NCI-H446 treated with DMSO at 0.1 percent for 48 hours (cell line): ENCODE data around the gene CHRM5.
"Not testable (repeated sequence)": the region's sequence is repeated elsewhere in the genome, so short reads cannot be mapped to it uniquely, and the experiment has no call there.

Source experiments
- DNase-seq: peaks from one replicate; lab custom pipeline; 2025; lab: John Stamatoyannopoulos, UW

Gene CHRM5

DNA sequence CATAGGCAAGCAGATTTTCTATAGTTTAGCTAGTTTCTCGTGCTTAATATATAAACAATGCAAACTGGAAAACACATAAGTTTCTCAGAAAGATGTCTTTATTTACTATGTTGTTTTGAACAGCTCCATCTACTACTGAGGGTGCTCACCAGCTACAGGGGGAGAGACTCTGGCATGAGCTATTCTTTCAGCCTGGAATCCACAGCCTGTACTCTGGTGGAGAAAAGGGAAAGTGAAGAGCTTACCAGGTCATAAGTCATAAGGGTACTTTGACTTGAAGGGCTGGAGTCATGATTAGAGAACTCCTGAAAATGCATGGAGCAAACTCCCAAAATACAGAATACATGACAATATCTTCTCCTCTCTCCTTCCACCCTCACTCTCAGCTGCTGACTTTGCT is 75.1 kb downstream of the CHRM5 start:
- no peak for DNase-seq

DNA sequence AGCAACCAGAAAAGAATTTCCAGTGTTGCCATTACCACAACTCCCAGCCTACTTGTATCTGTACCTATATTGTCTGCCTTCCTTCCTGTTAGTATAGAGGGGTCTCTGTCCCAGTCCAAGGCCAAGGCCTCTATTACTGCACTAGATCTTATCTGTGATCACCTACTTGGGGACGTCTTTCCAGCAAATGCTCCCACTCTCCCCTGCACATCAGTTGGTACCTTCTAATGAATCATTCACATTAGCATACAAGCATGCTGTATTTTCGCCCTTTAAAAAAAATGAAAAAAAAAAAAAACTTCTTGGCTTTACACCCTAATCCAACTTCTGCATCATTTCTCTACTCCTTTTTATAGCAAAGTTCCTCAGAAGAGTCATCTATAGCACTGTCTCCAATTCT is 75.5 kb downstream of the CHRM5 start:
- no peak for DNase-seq

DNA sequence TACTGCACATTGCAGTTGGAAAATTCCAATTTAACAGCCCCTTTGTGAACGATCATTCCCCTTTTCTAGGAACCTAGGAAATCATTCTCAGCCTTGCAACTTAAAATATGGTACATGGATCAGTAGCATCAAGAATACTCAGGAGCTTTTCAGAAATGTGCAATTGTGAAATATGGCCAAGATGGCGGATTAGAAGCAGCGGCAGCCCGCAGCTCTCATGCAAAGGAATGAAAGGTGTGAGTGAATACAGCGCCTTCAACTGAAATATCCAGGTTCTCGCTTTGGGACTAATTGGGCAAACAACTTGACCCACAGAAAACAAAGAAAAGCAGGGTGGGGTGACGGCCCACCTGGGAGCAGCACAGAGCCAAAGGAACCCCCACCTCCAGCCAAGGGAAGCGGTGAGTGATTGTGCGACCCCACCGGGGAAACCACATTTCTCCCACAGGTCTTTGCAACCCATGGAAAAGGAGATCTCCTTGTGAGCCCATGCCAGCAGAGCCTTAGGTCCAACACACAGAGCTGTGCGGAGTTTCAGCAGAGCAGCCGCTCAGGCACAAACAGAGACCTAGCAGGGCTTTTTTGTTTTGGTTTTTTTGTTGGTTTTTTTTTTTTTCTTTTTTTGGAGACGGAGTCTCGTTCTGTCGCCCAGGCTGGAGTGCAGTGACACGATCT is 78.3 kb downstream of the CHRM5 start:
- DNase-seq: no peak

DNA sequence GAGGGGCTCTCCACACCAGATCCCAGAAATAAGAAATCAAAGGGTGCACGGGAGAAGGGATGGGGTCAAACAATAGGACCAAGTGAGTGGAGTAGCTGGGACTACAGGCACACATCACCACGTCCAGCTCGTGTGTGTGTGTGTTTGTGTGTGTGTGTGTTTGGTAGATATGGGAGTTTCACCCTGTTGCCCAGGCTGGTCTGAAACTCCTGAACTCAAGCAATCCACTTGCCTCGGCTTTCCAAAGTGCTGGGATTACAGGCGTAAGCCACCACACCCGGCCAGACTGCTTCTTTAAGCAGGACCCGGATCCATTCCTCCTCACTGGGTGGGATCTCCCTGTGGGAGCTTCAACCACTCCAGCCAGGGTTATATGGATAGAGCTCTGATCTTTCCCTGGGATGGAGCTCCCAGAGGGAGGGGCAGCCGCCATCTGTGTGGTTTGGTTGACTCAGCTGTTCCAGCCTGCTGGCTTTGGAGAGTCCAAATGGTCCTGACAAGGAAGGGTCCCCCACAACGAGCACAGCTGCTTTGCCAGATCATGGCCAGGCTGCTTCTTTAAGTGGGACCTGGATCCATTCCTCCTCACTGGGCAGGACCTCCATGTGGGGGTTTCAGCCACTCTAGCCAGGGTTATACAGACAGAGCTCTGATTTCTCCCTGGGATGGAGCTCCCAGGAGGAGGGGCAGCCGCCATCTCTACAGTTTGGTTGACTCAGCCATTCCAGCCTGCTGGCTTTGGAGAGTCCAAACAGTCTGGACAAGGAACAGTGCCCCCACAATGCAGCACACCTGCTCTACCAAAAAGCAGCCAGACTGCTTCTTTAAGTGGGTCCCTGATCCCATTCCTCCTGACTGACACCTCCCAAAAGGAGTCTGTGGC is 79.8 kb downstream of the CHRM5 start:
- DNase-seq: no peak

DNA sequence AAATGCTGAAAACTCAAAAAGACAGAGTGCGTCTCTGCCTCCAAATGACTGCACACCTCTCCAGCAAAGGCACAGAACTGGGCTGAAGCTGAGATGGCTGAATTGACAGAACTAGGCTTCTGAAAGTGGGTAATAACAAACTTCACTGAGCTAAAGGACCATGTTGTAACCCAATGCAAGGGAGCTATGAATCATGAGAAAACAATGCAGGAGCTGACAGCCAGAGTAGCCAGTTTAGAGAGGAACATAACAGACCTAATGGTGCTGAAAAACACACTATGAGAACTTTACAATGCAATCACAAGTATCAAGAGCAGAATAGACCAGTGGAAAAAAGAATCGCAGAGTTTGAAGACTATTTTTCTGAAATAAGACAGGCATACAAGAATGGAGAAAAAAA is 80.8 kb downstream of the CHRM5 start:
- DNase-seq: no peak

DNA sequence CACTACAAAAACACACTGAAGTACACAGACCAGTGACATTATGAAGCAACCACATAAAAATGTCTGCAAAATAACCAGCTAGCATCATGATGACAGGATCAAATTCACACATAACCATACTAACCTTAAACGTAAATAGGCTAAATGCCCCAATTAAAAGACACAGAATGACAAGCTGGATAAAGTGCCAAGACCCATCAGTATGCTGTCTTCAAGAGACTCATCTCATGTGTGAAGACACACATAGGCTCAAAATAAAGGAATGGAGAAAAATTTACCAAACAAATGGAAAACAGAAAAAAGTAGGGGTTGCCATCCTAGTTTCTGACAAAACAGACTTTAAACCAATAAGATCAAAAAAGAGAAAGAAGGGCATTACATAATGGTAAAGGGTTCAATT is 82.1 kb downstream of the CHRM5 start:
- not testable (repeated sequence) for DNase-seq

DNA sequence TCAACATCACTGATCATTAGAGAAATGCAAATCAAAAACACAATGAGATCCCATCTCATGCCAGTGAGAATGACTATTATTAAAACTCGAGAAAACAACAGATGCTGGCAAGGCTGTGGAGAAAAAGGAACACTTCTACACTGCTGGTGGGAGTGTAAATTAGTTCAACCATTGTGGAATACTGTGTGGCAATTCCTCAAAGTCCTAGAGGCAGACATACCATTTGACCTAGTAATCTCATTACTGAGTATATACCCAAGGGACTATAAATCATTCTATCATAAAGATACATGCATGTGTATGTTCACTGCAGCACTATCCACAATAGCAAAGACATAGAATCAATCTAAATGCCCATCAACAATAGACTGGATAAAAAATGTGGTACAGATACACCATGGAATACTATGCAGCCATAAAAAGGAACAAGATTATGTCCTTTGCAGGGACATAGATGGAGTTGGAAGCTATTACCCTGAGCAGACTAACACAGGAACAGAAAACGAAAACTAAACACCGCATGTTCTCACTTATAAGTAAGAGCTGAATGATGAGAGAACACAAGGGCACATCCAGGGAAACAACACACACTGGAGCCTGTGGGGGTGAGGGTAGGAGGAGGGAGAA is 85.9 kb downstream of the CHRM5 start:
- no peak for DNase-seq

DNA sequence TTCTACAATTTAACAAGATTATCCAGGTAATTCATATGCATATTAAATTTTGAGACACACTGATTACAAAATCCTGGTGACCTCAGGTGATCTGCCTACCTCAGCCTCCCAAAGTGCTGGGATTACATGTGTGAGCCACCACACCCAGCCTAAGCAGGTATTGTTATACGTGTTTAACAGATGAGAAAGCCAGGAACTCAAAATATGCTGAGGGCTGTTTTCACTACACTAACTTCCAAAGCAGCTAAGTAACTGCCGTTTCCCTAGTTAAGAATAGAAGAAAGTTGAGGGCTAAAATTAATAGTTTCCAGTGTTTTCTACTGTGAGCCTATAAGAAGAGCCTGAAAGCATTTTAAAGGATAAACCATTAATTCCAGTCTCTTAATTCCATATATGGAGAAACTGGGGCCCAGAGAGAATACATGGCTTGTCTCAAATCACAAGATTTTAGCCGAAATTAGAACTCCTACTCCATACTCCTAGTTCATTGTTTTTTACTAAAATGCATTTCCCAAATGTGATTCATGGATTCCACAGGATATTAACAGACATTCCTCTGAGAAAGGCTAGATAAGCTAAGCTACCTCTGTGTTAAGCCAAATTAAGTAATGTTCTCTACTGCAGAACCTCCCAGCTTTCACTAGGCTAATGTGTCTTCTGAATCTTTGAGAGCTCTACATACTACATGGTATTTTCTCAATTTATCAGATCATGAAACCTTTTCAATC is 87.7 kb downstream of the CHRM5 start:
- no peak for DNase-seq

DNA sequence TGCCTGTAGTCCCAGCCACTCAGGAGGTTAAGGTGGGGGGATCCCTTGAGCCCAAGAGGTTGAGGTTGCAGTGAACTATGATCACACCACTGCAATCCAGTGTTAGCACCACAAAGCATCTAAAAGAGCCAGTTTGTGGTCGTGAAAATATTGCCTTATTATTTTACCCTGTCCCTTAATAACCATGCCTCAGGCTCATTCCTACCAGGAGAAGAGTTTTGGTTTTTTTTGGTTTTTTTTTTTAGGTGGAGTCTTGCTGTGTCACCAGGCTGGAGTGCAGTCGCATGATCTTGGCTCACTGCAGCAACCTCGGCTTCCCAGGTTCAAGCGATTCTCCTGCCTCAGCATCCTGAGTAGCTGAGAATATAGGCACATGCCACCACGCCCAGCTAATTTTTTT is 88.6 kb downstream of the CHRM5 start:
- no peak for DNase-seq

DNA sequence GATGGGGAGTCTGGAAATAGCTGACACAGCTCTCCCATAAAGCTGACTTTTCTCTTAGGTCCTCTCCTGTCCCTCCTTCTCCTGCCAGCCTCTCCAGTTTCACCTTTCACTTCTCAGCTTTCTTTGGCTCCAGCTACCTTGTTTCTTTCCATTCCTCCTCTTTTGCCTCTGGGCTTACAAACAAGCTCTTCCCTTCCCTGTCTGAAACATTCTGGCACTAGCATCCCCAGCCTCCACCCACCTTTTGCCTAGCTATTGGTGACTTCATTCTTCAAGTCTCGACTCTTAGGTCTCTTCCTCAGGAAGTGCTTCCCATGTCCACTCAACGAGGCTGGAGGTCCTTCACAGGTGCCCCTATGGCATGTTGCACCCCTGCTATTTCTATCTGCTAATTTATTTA is 91.2 kb downstream of the CHRM5 start:
- DNase-seq: no peak

DNA sequence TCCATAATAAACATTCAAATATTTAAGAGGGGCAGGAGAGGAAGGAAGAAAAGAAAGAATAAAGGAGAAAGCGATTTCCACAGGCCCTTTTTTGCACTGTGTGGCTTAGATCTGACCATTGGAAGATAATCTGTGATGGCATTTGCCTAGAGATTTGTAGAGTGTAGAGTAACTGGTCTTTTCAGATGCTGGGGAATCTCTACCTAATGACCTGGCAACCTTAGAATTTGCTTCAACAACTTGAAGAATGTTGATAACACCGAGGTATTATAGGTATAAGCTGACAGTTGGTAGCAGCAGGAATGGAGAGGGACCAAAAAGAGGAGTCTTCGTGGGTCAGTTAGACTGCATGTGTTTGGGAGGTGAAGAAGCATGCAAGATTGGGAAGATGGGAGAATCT is 91.6 kb downstream of the CHRM5 start:
- DNase-seq: no peak

DNA sequence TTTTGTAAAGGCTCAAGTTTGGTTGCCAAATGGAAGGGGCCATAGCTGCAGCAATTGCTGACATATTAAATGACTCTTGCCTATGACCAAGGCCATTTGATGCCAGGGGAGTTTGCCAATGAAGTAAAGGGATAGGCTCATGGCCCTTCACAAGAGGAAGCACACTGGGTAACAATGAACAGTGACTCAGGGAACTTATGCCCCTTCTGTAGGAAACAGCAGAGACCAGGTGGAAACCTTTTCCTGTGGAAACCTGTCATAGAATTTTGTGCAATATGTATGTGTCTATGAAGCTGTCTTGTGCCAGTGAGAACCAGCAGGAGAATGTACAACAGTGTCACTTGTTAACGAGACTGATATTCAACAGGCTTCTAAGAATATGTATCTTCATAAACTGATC is 96.1 kb downstream of the CHRM5 start:
- DNase-seq: no peak

DNA sequence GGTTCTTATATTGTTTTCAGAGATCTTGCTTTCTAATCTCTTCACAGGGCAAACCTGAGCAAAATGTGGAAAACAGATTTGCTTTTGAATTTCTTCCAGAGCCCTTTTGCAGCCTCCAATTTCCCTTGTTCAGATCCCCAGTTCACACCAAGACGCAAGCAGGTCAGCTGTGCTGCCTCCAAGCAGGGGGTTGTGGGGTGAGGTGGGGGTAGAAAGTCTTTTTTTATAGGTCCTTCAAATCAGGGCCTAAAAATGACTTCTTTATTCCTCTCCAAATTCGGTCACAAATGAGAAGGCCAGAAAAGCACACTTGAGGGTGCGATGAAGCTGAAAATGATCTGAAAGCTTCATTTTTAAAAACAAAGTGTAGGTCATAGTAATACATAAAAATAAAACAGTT is 97.0 kb downstream of the CHRM5 start:
- DNase-seq: no peak

DNA sequence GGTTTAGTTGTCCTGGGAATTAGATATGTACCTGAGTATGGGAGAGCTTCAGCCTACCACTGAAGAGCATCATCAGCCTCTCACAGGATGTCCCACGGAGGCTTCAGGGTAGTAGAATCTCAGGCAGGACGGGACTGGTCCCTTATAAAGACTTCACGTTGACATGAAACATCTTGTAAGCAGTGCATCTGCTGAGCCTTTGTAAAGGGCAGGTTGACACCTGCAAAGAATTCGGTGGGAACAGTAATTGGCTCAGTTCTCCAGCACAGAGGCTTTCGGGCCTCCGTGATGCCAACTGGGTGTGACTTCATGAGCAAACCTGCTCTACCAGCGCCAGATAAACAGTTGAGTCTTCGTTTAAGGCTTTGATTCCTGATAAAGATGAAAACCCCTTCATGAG is 97.6 kb downstream of the CHRM5 start:
- no peak for DNase-seq

DNA sequence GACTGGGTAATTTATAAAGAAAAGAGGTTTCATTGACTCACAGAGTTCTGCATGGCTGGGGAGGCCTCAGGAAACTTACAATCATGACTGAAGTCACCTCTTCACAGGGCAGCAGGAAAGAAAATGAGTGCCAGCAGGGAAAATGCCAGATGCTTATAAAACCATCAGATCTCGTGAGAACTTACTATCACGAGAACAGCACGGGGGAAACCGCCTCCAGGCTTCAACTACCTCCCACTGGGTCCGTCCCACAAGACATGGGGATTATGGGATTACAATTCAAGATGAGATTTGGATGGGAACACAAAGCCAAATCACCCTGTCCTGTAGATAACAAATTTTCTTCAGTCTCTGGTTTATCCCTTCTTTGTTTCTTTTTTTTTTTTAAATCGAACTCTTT is 101.7 kb downstream of the CHRM5 start:
- no peak for DNase-seq

DNA sequence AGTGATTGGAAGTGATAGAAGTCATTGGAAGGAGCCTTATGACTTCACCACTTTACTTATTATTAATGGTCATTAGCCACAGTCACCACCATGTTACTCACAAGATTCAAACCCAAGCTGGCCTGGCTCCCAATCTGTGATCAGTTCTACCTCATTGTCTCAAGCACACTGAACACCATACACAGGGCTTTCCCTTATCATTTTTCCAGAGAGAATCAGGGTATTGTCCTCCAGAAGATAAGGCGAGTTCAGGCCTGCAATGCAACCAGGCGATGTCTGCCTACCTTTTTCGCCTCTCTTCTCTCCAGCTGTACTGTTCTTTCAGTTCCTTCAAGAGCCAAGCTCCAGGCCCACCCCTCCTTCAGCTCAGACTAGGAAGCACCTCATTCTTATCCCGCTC is 108.5 kb downstream of the CHRM5 start:
- DNase-seq: no peak

DNA sequence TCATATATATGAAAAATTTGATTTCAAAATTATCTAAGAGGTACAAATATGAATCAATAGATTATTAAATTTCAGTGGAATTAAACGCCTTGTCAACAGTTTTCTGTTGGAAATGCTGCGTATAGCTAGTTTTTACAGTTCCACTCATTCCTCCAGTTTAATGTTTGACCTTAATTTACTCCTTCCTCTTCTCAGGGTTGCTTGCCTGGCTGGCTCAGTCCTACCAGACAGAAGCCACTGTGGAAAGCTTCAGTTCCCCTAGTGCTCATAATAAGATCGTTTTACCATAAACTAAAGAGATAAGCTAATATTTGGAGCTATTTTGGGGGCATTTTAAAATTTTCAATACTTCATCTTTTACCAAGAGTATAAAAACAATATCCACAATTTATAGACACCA is 110.6 kb downstream of the CHRM5 start:
- DNase-seq: no peak

DNA sequence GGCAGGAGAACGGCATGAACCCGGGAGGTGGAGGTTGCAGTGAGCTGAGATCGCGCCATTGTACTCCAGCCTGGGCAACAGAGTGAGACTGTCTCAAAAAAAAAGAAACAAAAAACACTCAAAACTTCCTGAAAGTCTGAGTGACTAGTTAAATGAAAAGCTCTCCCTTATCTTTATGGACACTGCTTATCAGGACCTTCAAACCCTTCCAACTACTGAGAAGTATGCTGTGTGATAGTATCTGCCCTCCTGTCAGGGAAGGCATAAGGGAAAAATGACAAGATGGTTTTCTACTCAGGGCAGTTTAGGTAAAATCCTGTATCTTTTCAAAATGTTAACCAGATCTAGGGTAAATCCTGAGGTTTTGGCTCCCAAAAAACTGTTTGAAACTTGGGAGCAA is 111.6 kb downstream of the CHRM5 start:
- DNase-seq: no peak

DNA sequence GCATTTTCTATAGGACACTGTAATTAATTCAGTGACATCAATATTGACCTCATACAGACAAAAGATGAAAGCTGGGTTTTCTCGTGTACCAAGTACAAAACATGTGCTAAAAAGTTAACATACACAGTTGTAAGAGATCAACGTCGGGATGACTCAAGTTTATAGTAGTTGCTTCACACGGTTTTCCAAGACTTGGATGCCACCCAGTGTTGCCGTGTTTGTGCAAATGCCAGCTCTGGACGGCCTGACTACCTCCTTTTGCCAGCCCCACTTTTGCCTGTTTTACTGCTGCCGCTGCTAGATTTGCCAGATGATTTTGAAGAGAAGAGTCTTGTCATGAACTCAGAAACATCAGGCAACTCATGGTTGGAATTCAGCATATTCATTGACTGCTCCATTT is 115.8 kb downstream of the CHRM5 start:
- no peak for DNase-seq

DNA sequence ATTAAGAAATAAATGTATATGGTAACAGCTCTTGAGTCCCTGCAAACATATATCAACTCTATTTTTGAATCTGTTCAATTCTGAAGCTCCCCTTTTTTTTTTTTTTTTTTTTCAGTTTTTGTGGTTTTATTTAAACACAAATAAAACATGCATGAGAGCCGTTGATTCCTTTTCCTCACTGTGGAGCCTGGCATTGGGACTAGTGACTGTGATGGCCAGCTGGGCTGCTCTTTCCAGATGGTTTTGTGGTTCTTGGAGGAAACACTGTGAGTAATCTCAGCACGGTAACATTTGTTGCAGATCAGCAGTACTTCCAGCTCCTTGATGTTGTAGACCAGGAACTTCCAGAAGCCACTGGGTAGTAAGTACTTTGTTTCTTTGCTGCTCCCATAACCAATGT is 117.4 kb downstream of the CHRM5 start:
- no peak for DNase-seq

DNA sequence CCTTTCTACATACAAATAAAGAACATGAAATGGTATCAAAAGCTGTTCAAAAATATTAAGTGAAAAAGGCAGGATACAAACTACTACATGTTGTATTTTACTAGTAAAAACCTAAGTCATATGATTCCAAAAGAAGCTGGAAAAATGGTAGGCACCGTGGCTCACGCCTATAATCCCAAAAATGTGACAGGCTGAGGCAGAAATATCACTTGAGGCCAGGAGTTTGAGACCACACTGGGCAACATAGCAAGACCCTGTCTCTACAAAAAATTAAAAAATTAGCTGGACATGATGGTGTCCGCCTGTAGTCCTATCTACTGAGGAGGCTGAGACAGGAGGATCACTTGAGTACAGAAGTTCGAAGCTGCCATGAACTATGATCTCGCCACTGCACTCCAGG is 131.6 kb downstream of the CHRM5 start:
- DNase-seq: no peak

DNA sequence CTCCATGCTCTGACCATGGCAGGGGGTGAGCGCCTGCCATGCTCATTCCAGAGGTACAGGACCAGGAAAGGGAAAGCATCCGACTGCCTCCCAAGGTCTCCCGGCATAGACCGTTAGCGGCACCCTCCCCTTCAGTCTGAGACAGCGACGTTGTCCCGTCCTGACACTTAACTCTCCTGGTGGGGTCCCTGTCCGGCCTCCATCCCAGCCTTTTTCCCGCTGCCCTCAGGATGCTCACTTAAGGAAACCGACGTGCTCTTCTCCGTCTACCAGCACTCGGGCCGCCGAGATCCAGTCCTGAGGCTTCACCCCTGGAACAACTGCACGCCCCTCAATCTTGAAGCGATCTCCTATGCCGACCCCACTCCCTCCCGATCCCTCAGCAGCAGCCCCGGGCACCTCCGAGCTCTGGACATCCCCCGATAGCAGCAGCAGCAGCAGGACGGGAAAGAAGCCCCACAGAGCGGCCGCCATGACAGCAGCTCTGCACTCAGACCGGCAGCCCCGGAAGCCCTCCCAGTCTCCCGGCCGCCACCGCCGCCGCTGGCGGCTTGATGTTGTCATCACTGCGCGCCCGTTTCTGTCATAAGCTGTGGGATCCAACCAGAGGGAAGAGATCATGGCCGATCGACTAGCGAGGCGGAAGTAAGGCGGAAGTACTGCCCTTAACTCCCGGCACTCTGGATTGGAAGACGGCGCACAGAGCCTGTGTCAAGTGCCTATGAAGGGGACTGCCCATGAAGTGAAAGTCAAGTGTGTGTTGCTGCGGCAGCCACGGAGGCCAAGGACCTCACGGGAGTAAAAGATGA is 133.3 kb downstream of the CHRM5 start, which contains the start of the genes EMC7 and PGBD4:
Gene EMC7 (minus strand): TSS at position 497 of the 809 bp plus-strand sequence. CDS start 23 bp downstream, at position 474.
Gene PGBD4 (plus strand): TSS at position 718 of the 809 bp plus-strand sequence. CDS start 449 bp downstream, outside the sequence.
- DNase-seq: peak; percentile 95
